Activated B cell treated with CpG ODN at 0.5 μM for 24 hours (primary cell): ENCODE measurements around the gene SLC35D2. TPM values are rescaled to one million over a fixed set of nuclear protein-coding genes. Genes with fewer than 3 reads are reported as not detected.

Source experiments
- ATAC-seq: fragments of 200-7000 bp; cut with Tn5 transposase; one replicate; pipeline ENCODE4 v1.10.0; 2021; ENCODE audit warnings: low read depth, mild to moderate bottlenecking, moderate library complexity
- CTCF ChIA-PET: fragments of 350-600 bp; sonication (Branson Sonifier 250); formaldehyde crosslinking; loops from one replicate; lab custom pipeline; 2021; ENCODE audit warnings: antibody characterized with exemption; lab: Charles Lee
- POLR2A ChIA-PET: fragments of 350-600 bp; sonication (Branson Sonifier 250); formaldehyde crosslinking; loops from one replicate; lab custom pipeline; 2021; ENCODE audit warnings: antibody characterized with exemption; lab: Charles Lee
- DNase-seq: peaks from one replicate; pipeline ENCODE4 v3.0.0; 2022
- H3K27ac Mint-ChIP-seq: one replicate; pipeline ENCODE4 v1.8.0; 2020; ENCODE audit warnings: mixed read lengths
- H3K27me3 Mint-ChIP-seq: one replicate; pipeline ENCODE4 v1.8.0; 2021; ENCODE audit warnings: mixed read lengths
- H3K36me3 Mint-ChIP-seq: one replicate; pipeline ENCODE4 v1.8.0; 2021; ENCODE audit warnings: low read depth, mixed read lengths
- H3K4me1 Mint-ChIP-seq: one replicate; pipeline ENCODE4 v1.8.0; 2021; ENCODE audit warnings: mixed read lengths
- H3K4me3 Mint-ChIP-seq: one replicate; pipeline ENCODE4 v1.8.0; 2020; ENCODE audit warnings: mild to moderate bottlenecking, mixed read lengths
- H3K9me3 Mint-ChIP-seq: one replicate; pipeline ENCODE4 v1.8.0; 2020; ENCODE audit warnings: mixed read lengths
- intact Hi-C: fragments of 100-400 bp; cut with micrococcal nuclease; formaldehyde crosslinking; loops from one replicate; pipeline ENCODE4 v1.15.1; 2024
- total RNA-seq: library from RNA; stranded (reverse); gene quantifications from 2 replicates; pipeline ENCODE4 v1.2.3, GENCODE V29; 2022
- TF ChIP-seq, protein P1 (sequence below): fragments of 200-600 bp; IDR thresholded peaks from one replicate; pipeline ENCODE4 v1.8.0; 2022; ENCODE audit warnings: antibody characterized with exemption, mild to moderate bottlenecking

The SLC35D2 gene
- total RNA-seq, 1 donor from 2014 or later, result 10.9 TPM

DNA sequence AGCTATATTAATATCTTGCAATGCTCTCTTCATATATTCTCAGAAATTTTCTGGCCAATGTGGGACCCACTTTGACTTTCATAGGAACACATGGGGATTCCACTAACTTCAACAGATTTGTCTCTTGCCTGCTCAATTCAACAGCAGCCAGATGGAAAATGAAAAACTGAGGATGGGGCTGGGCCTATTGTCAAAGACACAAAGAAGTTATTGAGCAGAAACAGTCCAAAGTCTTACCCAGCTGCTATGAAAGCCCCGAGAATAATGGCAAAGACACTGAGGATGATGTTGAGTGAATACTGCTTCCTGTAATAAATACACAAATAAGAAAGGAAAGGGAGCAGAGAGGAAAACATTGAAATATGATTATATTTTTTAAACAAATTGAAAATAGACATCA, 32.6 kb downstream of the SLC35D2 start:
- Mint-ChIP-seq H3K36me3 (no peaks in the 10 kb centered on the region), H3K9me3 (peaks cover 6% of the 10 kb centered on the region), H3K27me3 (no peaks in the 10 kb centered on the region), H3K4me1 (no peaks in the 10 kb centered on the region), H3K27ac (no peak overlapping the region), H3K4me3 (no peak overlapping the region)
- ChIA-PET POLR2A (no interaction called here), CTCF (no interaction called here)
- intact Hi-C loops, result no loop called here
- ATAC-seq (no peak), DNase-seq (no peak)
- TF ChIP-seq, protein P1, sequence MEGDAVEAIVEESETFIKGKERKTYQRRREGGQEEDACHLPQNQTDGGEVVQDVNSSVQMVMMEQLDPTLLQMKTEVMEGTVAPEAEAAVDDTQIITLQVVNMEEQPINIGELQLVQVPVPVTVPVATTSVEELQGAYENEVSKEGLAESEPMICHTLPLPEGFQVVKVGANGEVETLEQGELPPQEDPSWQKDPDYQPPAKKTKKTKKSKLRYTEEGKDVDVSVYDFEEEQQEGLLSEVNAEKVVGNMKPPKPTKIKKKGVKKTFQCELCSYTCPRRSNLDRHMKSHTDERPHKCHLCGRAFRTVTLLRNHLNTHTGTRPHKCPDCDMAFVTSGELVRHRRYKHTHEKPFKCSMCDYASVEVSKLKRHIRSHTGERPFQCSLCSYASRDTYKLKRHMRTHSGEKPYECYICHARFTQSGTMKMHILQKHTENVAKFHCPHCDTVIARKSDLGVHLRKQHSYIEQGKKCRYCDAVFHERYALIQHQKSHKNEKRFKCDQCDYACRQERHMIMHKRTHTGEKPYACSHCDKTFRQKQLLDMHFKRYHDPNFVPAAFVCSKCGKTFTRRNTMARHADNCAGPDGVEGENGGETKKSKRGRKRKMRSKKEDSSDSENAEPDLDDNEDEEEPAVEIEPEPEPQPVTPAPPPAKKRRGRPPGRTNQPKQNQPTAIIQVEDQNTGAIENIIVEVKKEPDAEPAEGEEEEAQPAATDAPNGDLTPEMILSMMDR, result no peak

DNA sequence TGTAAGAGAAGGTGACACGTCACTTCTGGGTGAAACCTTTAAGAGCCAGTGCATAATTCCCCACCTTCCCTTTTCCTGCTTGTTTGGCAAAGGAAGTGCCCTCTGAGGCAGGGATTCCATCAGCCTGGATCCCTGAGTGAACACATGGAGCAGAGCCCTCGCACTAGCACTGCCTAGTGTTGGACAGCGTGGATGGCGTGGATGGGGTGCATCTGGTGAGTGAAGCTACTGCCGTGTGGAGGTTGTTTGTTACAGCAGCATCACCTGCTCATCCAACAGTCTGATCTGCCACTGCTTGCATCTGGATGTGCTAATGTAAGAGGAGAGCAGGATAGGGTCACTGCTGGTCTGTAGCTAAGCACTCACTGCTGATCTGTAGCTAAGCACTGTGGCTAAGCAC, 35.2 kb downstream of the SLC35D2 start:
- Mint-ChIP-seq H3K27me3 (no peaks in the 10 kb centered on the region), H3K27ac (no peak overlapping the region), H3K9me3 (peaks cover 6% of the 10 kb centered on the region), H3K36me3 (no peaks in the 10 kb centered on the region), H3K4me1 (no peaks in the 10 kb centered on the region), H3K4me3 (no peak overlapping the region)
- ChIA-PET CTCF (no interaction called here), POLR2A (no interaction called here)
- DNase-seq (no peak), ATAC-seq (no peak)
- intact Hi-C loops, result no loop called here
- TF ChIP-seq, protein P1, result no peak

DNA sequence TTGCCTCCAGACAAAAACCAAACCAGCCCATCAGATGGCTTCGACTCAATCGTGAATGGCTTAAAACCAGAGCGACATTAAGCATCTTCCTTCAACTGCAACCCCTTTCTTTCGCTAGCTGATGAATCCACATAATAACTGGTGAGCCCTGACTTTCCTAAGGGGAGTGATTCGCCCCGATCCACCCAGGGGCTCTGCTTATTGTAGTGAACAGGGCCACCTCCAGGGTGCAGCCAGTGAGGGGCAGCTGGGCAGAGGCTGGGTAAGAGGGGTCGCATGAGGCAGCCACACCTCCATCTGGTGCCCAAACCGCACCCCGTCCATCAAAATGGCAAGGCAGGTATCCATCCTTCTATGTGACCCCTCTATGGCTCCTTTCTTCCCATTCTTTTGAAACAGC, 38.0 kb downstream of the SLC35D2 start:
- Mint-ChIP-seq H3K4me1 (no peaks in the 10 kb centered on the region), H3K9me3 (peaks cover 6% of the 10 kb centered on the region), H3K36me3 (no peaks in the 10 kb centered on the region), H3K27ac (no peak overlapping the region), H3K4me3 (no peak overlapping the region), H3K27me3 (no peaks in the 10 kb centered on the region)
- intact Hi-C loops, result no loop called here
- ChIA-PET POLR2A (no interaction called here), CTCF (no interaction called here)
- ATAC-seq, result no peak
- DNase-seq, result no peak
- TF ChIP-seq, protein P1, result no peak

DNA sequence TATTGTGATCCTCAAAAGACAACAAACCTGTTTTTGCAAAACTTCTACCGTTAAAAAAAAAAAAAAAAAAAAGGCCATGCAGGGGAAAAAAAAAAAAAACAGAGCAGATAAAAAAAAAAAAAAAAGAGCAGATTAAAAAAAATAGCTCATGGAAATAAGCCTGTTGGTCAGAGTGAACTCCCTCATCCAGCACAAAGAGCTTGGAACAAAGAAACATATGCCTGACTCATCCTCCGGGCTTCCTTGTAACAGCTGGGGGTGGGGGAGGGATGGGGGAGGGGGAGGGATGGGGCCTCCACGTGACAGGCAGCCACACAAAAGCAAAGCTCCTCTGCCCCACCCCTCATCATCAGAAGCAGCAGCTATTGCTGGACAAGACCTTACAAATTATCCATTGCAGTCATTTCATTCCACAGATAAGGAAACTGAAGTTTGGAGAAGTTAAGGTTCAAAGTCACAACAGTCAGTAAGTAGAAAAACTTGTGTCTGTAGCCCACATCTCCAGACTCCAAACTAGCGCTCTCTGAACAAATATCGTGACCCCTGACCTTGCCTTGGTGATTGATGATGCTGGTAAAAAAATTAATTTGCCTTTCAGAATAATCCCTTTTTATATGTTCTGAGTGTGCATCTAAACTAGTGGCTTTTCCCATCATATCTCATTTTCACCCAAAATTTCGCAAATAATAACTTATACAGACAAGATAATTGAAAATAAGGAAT, 38.9 kb downstream of the SLC35D2 start:
- TF ChIP-seq, protein P1, result no peak
- ATAC-seq (no peak), DNase-seq (no peak)
- Mint-ChIP-seq H3K36me3 (no peaks in the 10 kb centered on the region), H3K4me3 (no peak overlapping the region), H3K27ac (no peak overlapping the region), H3K27me3 (no peaks in the 10 kb centered on the region), H3K9me3 (peaks cover 6% of the 10 kb centered on the region), H3K4me1 (no peaks in the 10 kb centered on the region)
- ChIA-PET CTCF (no interaction called here), POLR2A (no interaction called here)
- intact Hi-C loops, result no loop called here

DNA sequence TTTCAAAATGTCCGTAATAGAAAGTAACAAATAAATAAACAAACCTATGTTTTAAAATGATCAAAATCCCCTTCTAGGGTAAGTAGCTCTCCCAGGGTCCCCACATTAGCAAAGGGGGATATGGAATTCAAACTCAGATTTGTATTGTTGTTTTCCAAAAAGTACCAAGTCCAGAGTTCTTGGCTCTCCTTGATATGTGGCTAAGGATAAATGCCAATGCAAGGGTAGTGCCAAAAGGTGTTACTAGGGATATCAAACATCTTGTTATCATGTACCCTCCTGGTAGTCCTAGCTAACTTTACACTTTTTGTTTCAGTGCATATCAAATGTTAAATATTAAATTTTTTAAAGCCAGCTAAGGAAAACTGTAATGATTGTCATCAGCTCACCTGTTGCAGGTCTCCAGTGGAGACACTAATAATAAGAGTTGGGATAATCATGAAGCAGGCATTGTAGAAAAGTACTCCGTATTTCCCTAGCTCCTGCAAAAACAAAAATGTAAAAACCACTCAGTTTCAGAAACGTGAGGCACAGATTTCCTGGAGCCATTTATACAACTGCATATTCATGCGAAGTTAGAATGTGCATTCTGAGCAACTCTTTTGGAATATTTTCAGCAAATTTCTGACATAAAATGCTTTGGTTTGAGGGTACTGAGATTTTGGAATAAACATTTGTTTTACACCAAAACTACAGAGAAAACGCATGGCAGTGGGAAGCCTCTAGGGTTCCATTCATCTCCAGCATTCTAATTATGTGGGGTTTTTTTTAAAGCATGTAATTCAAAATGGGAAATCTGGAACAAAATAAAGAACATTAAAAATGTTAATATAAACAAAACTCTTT, 39.8 kb downstream of the SLC35D2 start:
- DNase-seq (no peak), ATAC-seq (no peak)
- Mint-ChIP-seq H3K4me3 (no peak overlapping the region), H3K27ac (no peak overlapping the region), H3K9me3 (peaks cover 6% of the 10 kb centered on the region), H3K4me1 (no peaks in the 10 kb centered on the region), H3K27me3 (no peaks in the 10 kb centered on the region), H3K36me3 (no peaks in the 10 kb centered on the region)
- CTCF ChIA-PET, result no interaction called here
- intact Hi-C loops, result no loop called here
- POLR2A ChIA-PET, result no interaction called here
- TF ChIP-seq, protein P1, result no peak
